Measurements from ENCODE around the gene SLC22A2. TPM values are rescaled to one million over a fixed set of nuclear protein-coding genes. Genes with fewer than 3 reads are reported as not detected.

The SLC22A2 gene
- polyA plus RNA-seq, 3 donors, result not detected

DNA sequence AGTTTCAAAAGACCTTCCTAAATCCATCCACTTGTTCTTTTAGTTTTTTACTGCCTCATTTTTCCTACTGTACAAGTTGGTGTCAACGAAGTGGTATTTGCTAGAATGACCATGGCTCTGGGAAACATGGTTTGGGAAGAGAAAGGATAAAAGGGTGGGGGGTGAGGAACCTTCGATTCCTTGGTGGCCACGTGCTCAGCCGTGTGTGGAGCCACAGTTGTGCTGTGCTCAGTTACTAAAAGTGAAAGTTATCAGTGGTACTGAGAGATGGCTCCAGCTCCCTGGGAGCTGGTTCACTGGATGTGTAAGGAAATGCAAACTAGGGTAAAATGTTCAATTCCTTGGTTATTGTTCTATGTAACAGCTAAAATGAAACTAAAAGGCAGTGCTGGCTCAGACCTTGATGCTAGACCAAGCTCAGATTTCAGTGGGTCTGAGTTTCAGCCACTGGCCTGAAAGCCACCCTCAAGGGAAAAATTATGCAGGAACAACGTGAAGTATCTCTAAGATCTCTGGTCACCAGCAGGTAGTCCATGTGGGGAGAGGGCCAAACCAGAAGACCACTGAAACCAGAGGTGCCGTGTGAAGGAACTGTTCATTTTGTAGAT, 7.4 kb upstream of the SLC22A2 start:
- DNase-seq, result no peak
- H3K27me3 Mint-ChIP-seq (ENCODE audit: low read depth in 3 of 3), result peaks cover 0 to 6% (median 2%) of the 10 kb centered on the region in 3 donors
- Histone ChIP-seq H3K27ac (ENCODE audit: low read depth in 1 of 2, low read length in 2 of 2) (no peak overlapping the region), H3K9me3 (replicated peaks in 1 of 2; ENCODE audit: control insufficient read depth in 1 of 2, insufficient read depth in 1 of 2, low read length in 2 of 2) (no peaks in the 10 kb centered on the region), H3K36me3 (replicated peaks in 1 of 2; ENCODE audit: control insufficient read depth in 1 of 2, insufficient read depth in 2 of 2, low read length in 2 of 2) (no peaks in the 10 kb centered on the region), H3K79me2 (ENCODE audit: insufficient read depth, low read length) (no peaks in the 10 kb centered on the region), H2AFZ (ENCODE audit: insufficient read depth, low read depth, low read length, poor library complexity, severe bottlenecking) (no peak overlapping the region), H3K4me3 (replicated peaks in 1 of 3; ENCODE audit: low read depth in 2 of 3, low read length in 3 of 3) (no peak overlapping the region), H3K27me3 (ENCODE audit: control insufficient read depth in 2 of 2, insufficient read depth in 2 of 2, low read length in 2 of 2) (no peaks in the 10 kb centered on the region), H3K4me2 (replicated peaks; ENCODE audit: extremely low read depth, low read length, poor library complexity, severe bottlenecking) (no peak overlapping the region), H3K9ac (ENCODE audit: insufficient read depth, low read length, poor library complexity, severe bottlenecking) (no peak overlapping the region), H4K20me1 (ENCODE audit: insufficient read depth, low read length) (no peaks in the 10 kb centered on the region), H3K4me1 (ENCODE audit: control insufficient read depth in 1 of 2, insufficient read depth in 2 of 2, low read length in 2 of 2) (no peaks in the 10 kb centered on the region)
- 69% methylated on average over 6 of the region's 6 CpGs for WGBS (ENCODE audit: insufficient coverage)
- H3K4me1 Mint-ChIP-seq, result no peaks in the 10 kb centered on the region
- TF ChIP-seq, protein P1, sequence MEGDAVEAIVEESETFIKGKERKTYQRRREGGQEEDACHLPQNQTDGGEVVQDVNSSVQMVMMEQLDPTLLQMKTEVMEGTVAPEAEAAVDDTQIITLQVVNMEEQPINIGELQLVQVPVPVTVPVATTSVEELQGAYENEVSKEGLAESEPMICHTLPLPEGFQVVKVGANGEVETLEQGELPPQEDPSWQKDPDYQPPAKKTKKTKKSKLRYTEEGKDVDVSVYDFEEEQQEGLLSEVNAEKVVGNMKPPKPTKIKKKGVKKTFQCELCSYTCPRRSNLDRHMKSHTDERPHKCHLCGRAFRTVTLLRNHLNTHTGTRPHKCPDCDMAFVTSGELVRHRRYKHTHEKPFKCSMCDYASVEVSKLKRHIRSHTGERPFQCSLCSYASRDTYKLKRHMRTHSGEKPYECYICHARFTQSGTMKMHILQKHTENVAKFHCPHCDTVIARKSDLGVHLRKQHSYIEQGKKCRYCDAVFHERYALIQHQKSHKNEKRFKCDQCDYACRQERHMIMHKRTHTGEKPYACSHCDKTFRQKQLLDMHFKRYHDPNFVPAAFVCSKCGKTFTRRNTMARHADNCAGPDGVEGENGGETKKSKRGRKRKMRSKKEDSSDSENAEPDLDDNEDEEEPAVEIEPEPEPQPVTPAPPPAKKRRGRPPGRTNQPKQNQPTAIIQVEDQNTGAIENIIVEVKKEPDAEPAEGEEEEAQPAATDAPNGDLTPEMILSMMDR (IDR thresholded peaks at IDR 0.05), result no peak
- intact Hi-C loops (cut with micrococcal nuclease), result no loop called here
- H3K9me3 Mint-ChIP-seq, result peaks cover 0 to 2% (median 0%) of the 10 kb centered on the region in 7 donors
- no peaks in the 10 kb centered on the region for H3K36me3 Mint-ChIP-seq
- H3K4me3 Mint-ChIP-seq, result no peak overlapping the region
- no peak overlapping the region for H3K27ac Mint-ChIP-seq

DNA sequence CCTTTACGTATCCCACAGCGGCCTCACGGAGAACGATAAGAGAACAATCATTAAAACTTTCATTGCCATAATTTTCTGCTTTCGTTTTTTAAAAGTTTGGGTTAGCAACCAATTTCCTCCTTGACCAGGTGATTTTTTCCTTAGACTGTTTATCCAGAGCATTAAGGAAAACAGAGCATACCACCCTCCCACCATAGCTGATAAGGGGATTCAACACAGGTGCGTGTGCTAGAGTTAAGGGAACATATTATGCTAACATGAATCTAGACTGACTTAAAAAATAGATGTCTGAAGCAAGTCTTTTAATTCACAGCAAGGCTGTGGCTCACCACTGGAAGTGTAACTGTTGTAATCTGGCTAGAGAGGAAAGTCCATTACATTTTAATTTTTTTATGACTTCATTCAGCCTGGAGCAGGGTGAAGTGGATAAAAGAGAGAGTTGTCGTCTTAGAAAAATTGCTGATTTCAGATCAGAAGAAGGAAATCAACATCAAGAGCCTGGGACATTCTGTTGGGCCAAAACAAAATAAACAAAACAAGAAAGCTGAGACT, 5.5 kb upstream of the SLC22A2 start:
- intact Hi-C loops (cut with micrococcal nuclease), result no loop called here
- DNase-seq, result no peak

More for the DNA sequence above, 5.5 kb upstream of the SLC22A2 start:
- Histone ChIP-seq H3K79me2 (ENCODE audit: insufficient read depth, low read length) (no peaks in the 10 kb centered on the region), H3K27me3 (ENCODE audit: control insufficient read depth in 2 of 2, insufficient read depth in 2 of 2, low read length in 2 of 2) (no peaks in the 10 kb centered on the region), H3K9ac (ENCODE audit: insufficient read depth, low read length, poor library complexity, severe bottlenecking) (no peak overlapping the region), H3K27ac (ENCODE audit: low read depth in 1 of 2, low read length in 2 of 2) (no peak overlapping the region), H2AFZ (ENCODE audit: insufficient read depth, low read depth, low read length, poor library complexity, severe bottlenecking) (no peak overlapping the region), H4K20me1 (ENCODE audit: insufficient read depth, low read length) (no peaks in the 10 kb centered on the region), H3K4me2 (replicated peaks; ENCODE audit: extremely low read depth, low read length, poor library complexity, severe bottlenecking) (no peak overlapping the region), H3K4me3 (replicated peaks in 1 of 3; ENCODE audit: low read depth in 2 of 3, low read length in 3 of 3) (no peak overlapping the region), H3K4me1 (ENCODE audit: control insufficient read depth in 1 of 2, insufficient read depth in 2 of 2, low read length in 2 of 2) (no peaks in the 10 kb centered on the region), H3K36me3 (replicated peaks in 1 of 2; ENCODE audit: control insufficient read depth in 1 of 2, insufficient read depth in 2 of 2, low read length in 2 of 2) (no peaks in the 10 kb centered on the region), H3K9me3 (replicated peaks in 1 of 2; ENCODE audit: control insufficient read depth in 1 of 2, insufficient read depth in 1 of 2, low read length in 2 of 2) (no peaks in the 10 kb centered on the region)
- TF ChIP-seq, protein P1 (IDR thresholded peaks at IDR 0.05), result no peak
- WGBS (ENCODE audit: insufficient coverage), result 96% methylated on average over 4 of the region's 7 CpGs
- Mint-ChIP-seq H3K4me1 (no peaks in the 10 kb centered on the region), H3K27me3 (ENCODE audit: low read depth in 3 of 3) (peaks cover 0 to 6% (median 2%) of the 10 kb centered on the region in 3 donors), H3K9me3 (peaks cover 0 to 2% (median 2%) of the 10 kb centered on the region in 7 donors), H3K27ac (no peak overlapping the region), H3K4me3 (no peak overlapping the region), H3K36me3 (no peaks in the 10 kb centered on the region)
